GM19455 (cell line): ENCODE data around the gene SERINC3.
A peak's percentile ranks its signal among the peaks of the same experiment; 100 is the strongest.
"Not testable (repeated sequence)": the region's sequence is repeated elsewhere in the genome, so short reads cannot be mapped to it uniquely, and the experiment has no call there.

ENCODE experiments used
- ATAC-seq: cut with Tn5 transposase; IDR thresholded peaks from one replicate; pipeline ENCODE4 v1.9.1; 2021; ENCODE audit not compliant: unreplicated experiment

SERINC3 gene

GRCh38 chr20:44521484-44522481, at the start of gene SERINC3:
Gene SERINC3 (minus strand): TSS chr20:44522070. CDS start chr20:44521951, 119 bp downstream.
- ATAC-seq = peak; percentile 96

GRCh38 chr20:44571362-44571988, 49.6 kb upstream of the SERINC3 start:
- no peak for ATAC-seq

- ATAC-seq = no peak
Observed at GRCh38 chr20:44570367-44570766, 48.5 kb upstream of the SERINC3 start.

GRCh38 chr20:44566811-44567210, 44.9 kb upstream of the SERINC3 start:
- ATAC-seq = no peak

- ATAC-seq = no peak
Observed at GRCh38 chr20:44566018-44566417, 44.1 kb upstream of the SERINC3 start.

- no peak for ATAC-seq
Observed at GRCh38 chr20:44561876-44562275, 40.0 kb upstream of the SERINC3 start.

- not testable (repeated sequence) for ATAC-seq
Observed at GRCh38 chr20:44560818-44561217, 38.9 kb upstream of the SERINC3 start.

GRCh38 chr20:44560229-44560628, 38.4 kb upstream of the SERINC3 start:
- ATAC-seq = no peak

GRCh38 chr20:44559302-44559701, 37.4 kb upstream of the SERINC3 start:
- no peak for ATAC-seq

- no peak for ATAC-seq
Observed at GRCh38 chr20:44552950-44553908, 31.4 kb upstream of the SERINC3 start.

- no peak for ATAC-seq
Observed at GRCh38 chr20:44552568-44552949, 30.7 kb upstream of the SERINC3 start.

- ATAC-seq = no peak
Observed at GRCh38 chr20:44552050-44552449, 30.2 kb upstream of the SERINC3 start.

- ATAC-seq = no peak
Observed at GRCh38 chr20:44549123-44549522, 27.3 kb upstream of the SERINC3 start.

GRCh38 chr20:44547419-44547818, 25.5 kb upstream of the SERINC3 start:
- no peak for ATAC-seq

GRCh38 chr20:44544263-44544662, 22.4 kb upstream of the SERINC3 start:
- no peak for ATAC-seq

- no peak for ATAC-seq
Observed at GRCh38 chr20:44543358-44543757, 21.5 kb upstream of the SERINC3 start.

- no peak for ATAC-seq
Observed at GRCh38 chr20:44542890-44543289, 21.0 kb upstream of the SERINC3 start.

GRCh38 chr20:44541992-44542391, 20.1 kb upstream of the SERINC3 start:
- ATAC-seq = no peak

- no peak for ATAC-seq
Observed at GRCh38 chr20:44540834-44541233, 19.0 kb upstream of the SERINC3 start.

- ATAC-seq = no peak
Observed at GRCh38 chr20:44537993-44538392, 16.1 kb upstream of the SERINC3 start.

GRCh38 chr20:44536175-44536574, 14.3 kb upstream of the SERINC3 start:
- no peak for ATAC-seq
